H9 (cell line): ENCODE results near the gene AKR1A1. TPM values are rescaled to one million over a fixed set of nuclear protein-coding genes. Genes with fewer than 3 reads are reported as not detected.

Experiments
- DNase-seq: peaks from one replicate; pipeline ENCODE4 v3.0.0-alpha.2; 2017
- H2AFZ ChIP-seq: one replicate; pipeline ENCODE4 v1.6.1; 2013; ENCODE audit warnings: mild to moderate bottlenecking, low read length, control low read depth, moderate library complexity
- H2AK5ac ChIP-seq: 2 replicates; pipeline ENCODE4 v1.6.1; 2013; ENCODE audit warnings: low read length, control low read depth, mixed read lengths; ENCODE audit not compliant: insufficient read length
- H2BK120ac ChIP-seq: one replicate; pipeline ENCODE4 v1.6.1; 2013; ENCODE audit warnings: low read depth, mild to moderate bottlenecking, low read length, control low read depth, inconsistent platforms; ENCODE audit not compliant: poor library complexity, severe bottlenecking
- H2BK12ac ChIP-seq: 2 replicates; pipeline ENCODE4 v1.6.1; 2013; ENCODE audit warnings: low read length, control low read depth, mixed read lengths, low read depth; ENCODE audit not compliant: insufficient read length
- H2BK15ac ChIP-seq: 2 replicates; pipeline ENCODE4 v1.6.1; 2013; ENCODE audit warnings: low read depth, low read length, control low read depth
- H2BK20ac ChIP-seq: one replicate; pipeline ENCODE4 v1.6.1; 2013; ENCODE audit warnings: low read depth, mild to moderate bottlenecking, low read length, control low read depth, inconsistent platforms; ENCODE audit not compliant: poor library complexity, severe bottlenecking
- H2BK5ac ChIP-seq: 2 replicates; pipeline ENCODE4 v1.6.1; 2013; ENCODE audit warnings: low read length, control low read depth, mixed read lengths; ENCODE audit not compliant: insufficient read length
- H3K14ac ChIP-seq: 2 replicates; pipeline ENCODE4 v1.6.1; 2013; ENCODE audit warnings: low read length, control low read depth; ENCODE audit not compliant: insufficient read depth
- H3K18ac ChIP-seq: 2 replicates; pipeline ENCODE4 v1.6.1; 2013; ENCODE audit warnings: low read depth, mild to moderate bottlenecking, mixed read lengths, low read length, control low read depth; ENCODE audit not compliant: insufficient read length
- H3K23ac ChIP-seq: 2 replicates; pipeline ENCODE4 v1.6.1; 2013; ENCODE audit warnings: low read length, control low read depth, mixed read lengths, low read depth; ENCODE audit not compliant: insufficient read length
- H3K23me2 ChIP-seq: 2 replicates; pipeline ENCODE4 v1.6.1; 2013; ENCODE audit warnings: low read depth, mild to moderate bottlenecking, mixed read lengths, low read length, control low read depth; ENCODE audit not compliant: insufficient read length, poor library complexity, severe bottlenecking
- H3K27ac ChIP-seq: 2 replicates; pipeline ENCODE4 v1.5.1; 2013; ENCODE audit warnings: low read length, control low read depth, mixed read lengths, low read depth; ENCODE audit not compliant: insufficient read length
- H3K27me3 ChIP-seq: 2 replicates; pipeline ENCODE4 v1.6.1; 2013; ENCODE audit warnings: low read length, control low read depth, inconsistent platforms; ENCODE audit not compliant: insufficient read depth
- H3K4ac ChIP-seq: 2 replicates; pipeline ENCODE4 v1.6.1; 2013; ENCODE audit warnings: low read depth, mild to moderate bottlenecking, control low read depth, inconsistent platforms, low read length, moderate library complexity
- H3K4me1 ChIP-seq: 2 replicates; pipeline ENCODE4 v1.6.1; 2013; ENCODE audit warnings: low read length, control low read depth, inconsistent platforms; ENCODE audit not compliant: insufficient read depth
- H3K4me2 ChIP-seq: 2 replicates; pipeline ENCODE4 v1.6.1; 2013; ENCODE audit warnings: low read length, control low read depth, mixed read lengths; ENCODE audit not compliant: insufficient read length, insufficient read depth
- H3K56ac ChIP-seq: 2 replicates; pipeline ENCODE4 v1.6.1; 2013; ENCODE audit warnings: low read depth, mild to moderate bottlenecking, mixed read lengths, low read length, control low read depth; ENCODE audit not compliant: insufficient read length
- H3K79me1 ChIP-seq: 2 replicates; pipeline ENCODE4 v1.6.1; 2013; ENCODE audit warnings: low read depth, mild to moderate bottlenecking, moderate library complexity, low read length, control low read depth, inconsistent platforms; ENCODE audit not compliant: insufficient read depth, poor library complexity, severe bottlenecking
- H3K79me2 ChIP-seq: 2 replicates; pipeline ENCODE4 v1.6.1; 2013; ENCODE audit warnings: low read length, control low read depth, inconsistent platforms; ENCODE audit not compliant: insufficient read depth
- H3K9ac ChIP-seq: 2 replicates; pipeline ENCODE4 v1.6.1; 2013; ENCODE audit warnings: low read length, control low read depth, mixed read lengths; ENCODE audit not compliant: insufficient read length; ENCODE audit errors: extremely low read depth
- H3K9me3 ChIP-seq: one replicate; pipeline ENCODE4 v1.6.1; 2013; ENCODE audit warnings: low read depth, low read length, inconsistent platforms; ENCODE audit not compliant: control insufficient read depth
- H3T11ph ChIP-seq: one replicate; pipeline ENCODE4 v1.6.1; 2013; ENCODE audit warnings: mild to moderate bottlenecking, low read length, control low read depth, inconsistent platforms
- H4K20me1 ChIP-seq: one replicate; pipeline ENCODE4 v1.6.1; 2013; ENCODE audit not compliant: control insufficient read depth, insufficient read length, insufficient read depth
- H4K5ac ChIP-seq: 2 replicates; pipeline ENCODE4 v1.6.1; 2013; ENCODE audit warnings: low read depth, mild to moderate bottlenecking, mixed read lengths, low read length, control low read depth; ENCODE audit not compliant: insufficient read length
- H4K8ac ChIP-seq: replicated peaks from 2 replicates; pipeline ENCODE4 v1.6.1; 2013; ENCODE audit warnings: low read length, control low read depth, mixed read lengths, low read depth; ENCODE audit not compliant: insufficient read length
- H4K91ac ChIP-seq: 2 replicates; pipeline ENCODE4 v1.6.1; 2013; ENCODE audit warnings: low read depth, mild to moderate bottlenecking, moderate library complexity, mixed read lengths, low read length, control low read depth; ENCODE audit not compliant: insufficient read length
- H3K27ac Mint-ChIP-seq, 3 experiments: 2 replicates in 2 of 3; 3 replicates in 1 of 3; pipeline ENCODE4 v1.8.0; 2020 to 2021; ENCODE audit warnings: mixed read lengths in 3 of 3, mild to moderate bottlenecking in 1 of 3, moderate library complexity in 1 of 3
- H3K27me3 Mint-ChIP-seq: 2 replicates; pipeline ENCODE4 v1.8.0; 2021; ENCODE audit warnings: low read depth, mild to moderate bottlenecking, moderate library complexity, mixed read lengths
- H3K36me3 Mint-ChIP-seq, 3 experiments: 2 replicates in 2 of 3; 3 replicates in 1 of 3; pipeline ENCODE4 v1.8.0; 2020 to 2021; ENCODE audit warnings: low read depth in 3 of 3, mixed read lengths in 3 of 3; ENCODE audit not compliant: insufficient read depth in 1 of 3
- H3K4me1 Mint-ChIP-seq, 2 experiments: 2 replicates each; pipeline ENCODE4 v1.8.0; 2020; ENCODE audit warnings: mixed read lengths in 2 of 2
- H3K4me3 Mint-ChIP-seq, 2 experiments: 2 replicates in 1 of 2; 3 replicates in 1 of 2; pipeline ENCODE4 v1.8.0; 2020 to 2021; ENCODE audit warnings: mild to moderate bottlenecking in 2 of 2, mixed read lengths in 2 of 2, moderate library complexity in 1 of 2
- H3K9me3 Mint-ChIP-seq, 2 experiments: 2 replicates in 1 of 2; 3 replicates in 1 of 2; pipeline ENCODE4 v1.8.0; 2020; ENCODE audit warnings: mild to moderate bottlenecking in 2 of 2, mixed read lengths in 2 of 2, moderate library complexity in 1 of 2
- WGBS: extraction: QIAGEN DNeasy Blood & Tissue Kit; methylation state at CpG from one replicate; pipeline ENCODE4 v1.1.7; 2013; ENCODE audit warnings: missing lambda C conversion rate, low lambda C conversion rate, mixed read lengths; ENCODE audit not compliant: insufficient read length; ENCODE audit errors: extremely low coverage; 5-methylcytosine and 5-hydroxymethylcytosine counted together
- total RNA-seq: library from RNA; stranded (reverse); gene quantifications from 2 replicates; pipeline ENCODE4 v1.2.1, GENCODE V29; 2021
- TF ChIP-seq, protein P1 (sequence below): fragments of 200-600 bp; sonication (generic); conservative IDR thresholded peaks from 3 replicates; pipeline ENCODE4 v1.8.0; 2021; ENCODE audit warnings: antibody characterized with exemption, mild to moderate bottlenecking

Gene AKR1A1
- total RNA-seq, 1 experiment from 2014 or later, result 286 TPM

DNA sequence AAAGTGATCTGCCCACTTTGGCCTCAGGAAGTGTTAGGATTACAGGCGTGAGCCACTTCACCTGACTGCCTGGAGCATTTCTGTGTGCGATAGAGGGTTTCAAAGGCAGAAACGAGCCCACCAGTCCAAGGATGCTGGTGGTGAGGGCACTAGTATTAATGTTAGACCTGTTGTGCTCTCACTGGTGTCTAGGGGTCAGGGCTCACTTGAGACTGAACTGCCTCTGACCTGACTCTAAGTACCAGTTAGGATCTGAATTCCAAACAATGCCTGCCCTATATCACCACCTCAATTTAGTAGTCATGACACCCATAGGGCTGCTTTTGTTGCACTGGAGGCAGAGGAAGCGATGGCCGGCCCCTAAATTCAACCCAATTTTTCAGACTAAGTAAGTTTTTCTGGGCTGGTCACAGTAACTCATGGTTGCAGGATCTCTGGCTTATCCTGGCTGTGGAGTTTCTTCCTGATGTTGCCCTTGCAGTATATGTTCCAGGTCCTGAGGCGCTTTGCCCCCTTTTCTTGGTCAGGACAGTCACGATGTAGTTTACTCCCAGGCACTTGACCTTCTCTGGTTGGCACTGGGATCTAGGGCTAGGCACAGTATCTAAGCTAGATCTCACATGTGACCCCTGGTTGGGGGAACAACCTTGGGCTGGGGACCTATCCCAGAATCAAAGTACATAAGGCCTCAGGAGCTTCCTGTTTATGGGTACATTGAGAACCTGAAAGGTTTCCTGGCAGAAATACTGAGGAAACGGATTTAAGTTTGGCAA, 68.7 kb downstream of the AKR1A1 start:
- no peak overlapping the region for H2AFZ ChIP-seq
- H2BK20ac ChIP-seq, result no peak overlapping the region
- H3K9me3 ChIP-seq, result no peaks in the 10 kb centered on the region
- Mint-ChIP-seq H3K36me3 (peaks cover 28 to 57% (median 49%) of the 10 kb centered on the region in 3 experiments; a peak in 6 of 7 replicates), H3K27ac (peak overlapping the region in 2 of 3 experiments; percentile 73 to 98; a peak in 4 of 7 replicates), H3K4me3 (no peak overlapping the region), H3K4me1 (peaks cover 0 to 4% of the 10 kb centered on the region in 2 experiments; a peak in 1 of 4 replicates), H3K9me3 (no peaks in the 10 kb centered on the region), H3K27me3 (no peaks in the 10 kb centered on the region)
- TF ChIP-seq, protein P1, sequence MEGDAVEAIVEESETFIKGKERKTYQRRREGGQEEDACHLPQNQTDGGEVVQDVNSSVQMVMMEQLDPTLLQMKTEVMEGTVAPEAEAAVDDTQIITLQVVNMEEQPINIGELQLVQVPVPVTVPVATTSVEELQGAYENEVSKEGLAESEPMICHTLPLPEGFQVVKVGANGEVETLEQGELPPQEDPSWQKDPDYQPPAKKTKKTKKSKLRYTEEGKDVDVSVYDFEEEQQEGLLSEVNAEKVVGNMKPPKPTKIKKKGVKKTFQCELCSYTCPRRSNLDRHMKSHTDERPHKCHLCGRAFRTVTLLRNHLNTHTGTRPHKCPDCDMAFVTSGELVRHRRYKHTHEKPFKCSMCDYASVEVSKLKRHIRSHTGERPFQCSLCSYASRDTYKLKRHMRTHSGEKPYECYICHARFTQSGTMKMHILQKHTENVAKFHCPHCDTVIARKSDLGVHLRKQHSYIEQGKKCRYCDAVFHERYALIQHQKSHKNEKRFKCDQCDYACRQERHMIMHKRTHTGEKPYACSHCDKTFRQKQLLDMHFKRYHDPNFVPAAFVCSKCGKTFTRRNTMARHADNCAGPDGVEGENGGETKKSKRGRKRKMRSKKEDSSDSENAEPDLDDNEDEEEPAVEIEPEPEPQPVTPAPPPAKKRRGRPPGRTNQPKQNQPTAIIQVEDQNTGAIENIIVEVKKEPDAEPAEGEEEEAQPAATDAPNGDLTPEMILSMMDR, result no peak
- no peak overlapping the region for H2BK5ac ChIP-seq
- no peak overlapping the region for H3K14ac ChIP-seq
- DNase-seq, result no peak
- no peaks in the 10 kb centered on the region for H4K20me1 ChIP-seq
- no peaks in the 10 kb centered on the region for H3K4me1 ChIP-seq
- H3K4ac ChIP-seq, result no peak overlapping the region
- no peaks in the 10 kb centered on the region for H3K79me1 ChIP-seq
- no peak overlapping the region for H2BK15ac ChIP-seq
- no peak overlapping the region for H2BK12ac ChIP-seq
- H3K18ac ChIP-seq, result no peak overlapping the region
- H3K27me3 ChIP-seq, result no peaks in the 10 kb centered on the region
- H4K5ac ChIP-seq, result no peak overlapping the region
- H3K23me2 ChIP-seq, result no peaks in the 10 kb centered on the region
- no peak overlapping the region for H3K9ac ChIP-seq
- peak overlapping the region; percentile 13 for H3K27ac ChIP-seq
- no peak overlapping the region for H3K4me2 ChIP-seq
- no peak overlapping the region for H3K23ac ChIP-seq
- H4K8ac ChIP-seq, result no peak overlapping the region
- no peak overlapping the region for H3K56ac ChIP-seq
- H2AK5ac ChIP-seq, result no peak overlapping the region
- WGBS, result no CpG with 5 or more reads among the region's 8 CpGs
- H4K91ac ChIP-seq, result no peak overlapping the region
- no peaks in the 10 kb centered on the region for H3K79me2 ChIP-seq
- no peak overlapping the region for H2BK120ac ChIP-seq
- H3T11ph ChIP-seq, result no peak overlapping the region

Other genes starting within 250 kb of the AKR1A1 start
- 10.1 and 10.6 TPM in 2 replicates for gene HPDL, start 223.9 kb upstream of the AKR1A1 start, total RNA-seq
- 31.2 and 33.5 TPM in 2 replicates for gene TOE1, start 210.7 kb upstream of the AKR1A1 start, total RNA-seq
- gene MUTYH, start 210.4 kb upstream of the AKR1A1 start, total RNA-seq, result 52.6 and 61.1 TPM in 2 replicates
- 6.2 and 7.2 TPM in 2 replicates for gene TESK2, start 59.7 kb upstream of the AKR1A1 start, total RNA-seq
- gene CCDC163, start 50.8 kb upstream of the AKR1A1 start, total RNA-seq, result 1.4 and 2.4 TPM in 2 replicates
- gene MMACHC, start 50.5 kb upstream of the AKR1A1 start, total RNA-seq, result 11.9 and 12.8 TPM in 2 replicates
- 1,003 and 1,011 TPM in 2 replicates for gene PRDX1, start 28.9 kb upstream of the AKR1A1 start, total RNA-seq
- gene NASP, start 33.2 kb downstream of the AKR1A1 start, total RNA-seq, result 484 and 514 TPM in 2 replicates
- 1.0 and 1.9 TPM in 2 replicates for gene CCDC17, start 73.2 kb downstream of the AKR1A1 start, total RNA-seq
- 101 and 115 TPM in 2 replicates for gene GPBP1L1, start 135.7 kb downstream of the AKR1A1 start, total RNA-seq
- 29.1 and 30.7 TPM in 2 replicates for gene TMEM69, start 137.4 kb downstream of the AKR1A1 start, total RNA-seq
- 5.4 and 6.3 TPM in 2 replicates for gene IPP, start 199.8 kb downstream of the AKR1A1 start, total RNA-seq